GM10266 (cell line): ENCODE measurements around the gene TRIM29.
"Not testable (repeated sequence)": the region's sequence is repeated elsewhere in the genome, so short reads cannot be mapped to it uniquely, and the experiment has no call there.

Experiments used
- DNase-seq: peaks from one replicate; pipeline ENCODE4 v3.0.0; 2012; ENCODE audit errors: extremely low spot score
- TF ChIP-seq, protein P1 (sequence below): IDR thresholded peaks from 2 replicates; pipeline ENCODE4 v1.5.1; 2012; ENCODE audit warnings: mild to moderate bottlenecking, low read depth; ENCODE audit not compliant: control insufficient read depth, insufficient read depth; ENCODE audit errors: missing control alignments

Gene TRIM29

GRCh38 chr11:120149246-120149645, 11.3 kb upstream of the TRIM29 start:
- TF ChIP-seq, protein P1, sequence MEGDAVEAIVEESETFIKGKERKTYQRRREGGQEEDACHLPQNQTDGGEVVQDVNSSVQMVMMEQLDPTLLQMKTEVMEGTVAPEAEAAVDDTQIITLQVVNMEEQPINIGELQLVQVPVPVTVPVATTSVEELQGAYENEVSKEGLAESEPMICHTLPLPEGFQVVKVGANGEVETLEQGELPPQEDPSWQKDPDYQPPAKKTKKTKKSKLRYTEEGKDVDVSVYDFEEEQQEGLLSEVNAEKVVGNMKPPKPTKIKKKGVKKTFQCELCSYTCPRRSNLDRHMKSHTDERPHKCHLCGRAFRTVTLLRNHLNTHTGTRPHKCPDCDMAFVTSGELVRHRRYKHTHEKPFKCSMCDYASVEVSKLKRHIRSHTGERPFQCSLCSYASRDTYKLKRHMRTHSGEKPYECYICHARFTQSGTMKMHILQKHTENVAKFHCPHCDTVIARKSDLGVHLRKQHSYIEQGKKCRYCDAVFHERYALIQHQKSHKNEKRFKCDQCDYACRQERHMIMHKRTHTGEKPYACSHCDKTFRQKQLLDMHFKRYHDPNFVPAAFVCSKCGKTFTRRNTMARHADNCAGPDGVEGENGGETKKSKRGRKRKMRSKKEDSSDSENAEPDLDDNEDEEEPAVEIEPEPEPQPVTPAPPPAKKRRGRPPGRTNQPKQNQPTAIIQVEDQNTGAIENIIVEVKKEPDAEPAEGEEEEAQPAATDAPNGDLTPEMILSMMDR = no peak
- no peak for DNase-seq

- TF ChIP-seq, protein P1 = no peak
- DNase-seq = peak; percentile 1
These were observed 10.0 kb upstream of the TRIM29 start for GRCh38 chr11:120147950-120148270.

DNA sequence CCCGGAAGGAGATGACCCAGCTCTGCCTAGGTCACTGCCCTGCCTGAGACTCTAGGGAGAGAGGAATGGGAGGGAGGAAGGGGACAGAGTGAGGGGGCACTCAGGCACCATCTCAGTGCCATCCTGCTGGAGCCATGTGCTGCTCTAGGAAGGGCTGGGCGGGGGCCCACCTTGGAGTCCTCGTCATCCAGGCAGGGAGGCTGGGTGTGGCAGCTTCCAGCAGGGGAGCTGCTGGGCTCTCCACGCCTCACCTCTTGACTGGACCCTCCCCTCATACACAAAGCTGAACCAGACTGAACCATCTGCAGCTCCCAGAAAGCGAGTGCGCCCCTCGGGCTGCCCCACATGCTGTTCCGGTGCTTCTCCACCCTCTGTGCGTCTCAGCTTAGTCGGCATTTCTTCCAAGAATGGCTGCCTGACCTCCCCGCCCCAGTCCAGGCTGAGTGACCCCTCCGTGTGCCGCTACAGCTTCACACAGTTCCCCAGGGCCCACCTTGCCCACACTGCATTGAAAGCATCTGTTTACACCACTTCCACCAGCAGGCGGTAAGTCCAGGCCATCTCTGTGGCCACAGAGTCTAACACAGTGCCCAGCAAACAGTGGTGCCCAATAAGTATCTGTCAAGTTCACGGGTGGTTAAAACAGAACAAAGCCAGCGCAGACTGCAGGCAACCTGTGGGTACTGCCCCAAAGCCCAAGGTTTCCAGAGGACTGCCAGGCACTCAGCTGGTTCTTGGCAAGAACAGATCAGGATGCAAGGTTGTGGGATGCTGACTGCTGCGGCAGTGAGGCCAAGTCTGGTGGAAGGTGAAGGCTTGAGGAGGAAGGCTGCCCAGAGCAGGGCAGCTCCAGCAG, 9.4 kb upstream of the TRIM29 start:
- TF ChIP-seq, protein P1 = no peak
- peak; percentile 1 for DNase-seq

GRCh38 chr11:120146413-120147093, 8.6 kb upstream of the TRIM29 start:
- peak; percentile 2 for DNase-seq
- TF ChIP-seq, protein P1 = no peak

DNA sequence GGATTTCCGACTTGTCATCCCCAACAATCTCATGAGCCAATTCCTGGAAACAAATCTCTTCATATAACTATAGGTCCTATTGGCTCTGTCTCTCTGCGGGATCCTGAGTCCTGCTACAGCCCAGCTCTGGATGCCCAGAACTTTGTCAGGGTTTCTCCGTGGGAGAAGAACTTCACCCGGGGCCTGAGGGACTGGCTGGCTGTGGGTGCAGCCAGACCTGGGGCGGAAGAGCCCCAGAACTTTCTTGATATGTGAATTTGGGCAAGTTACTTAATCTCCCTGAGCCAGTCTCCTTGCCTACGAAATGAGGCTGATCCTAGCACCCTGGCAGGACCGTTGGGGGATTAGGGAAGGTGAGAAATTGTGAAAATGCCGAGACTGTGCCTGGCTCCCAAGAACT, 6.6 kb upstream of the TRIM29 start:
- TF ChIP-seq, protein P1 = no peak
- DNase-seq = no peak

GRCh38 chr11:120143472-120143871, 5.6 kb upstream of the TRIM29 start:
- not testable (repeated sequence) for DNase-seq

DNA sequence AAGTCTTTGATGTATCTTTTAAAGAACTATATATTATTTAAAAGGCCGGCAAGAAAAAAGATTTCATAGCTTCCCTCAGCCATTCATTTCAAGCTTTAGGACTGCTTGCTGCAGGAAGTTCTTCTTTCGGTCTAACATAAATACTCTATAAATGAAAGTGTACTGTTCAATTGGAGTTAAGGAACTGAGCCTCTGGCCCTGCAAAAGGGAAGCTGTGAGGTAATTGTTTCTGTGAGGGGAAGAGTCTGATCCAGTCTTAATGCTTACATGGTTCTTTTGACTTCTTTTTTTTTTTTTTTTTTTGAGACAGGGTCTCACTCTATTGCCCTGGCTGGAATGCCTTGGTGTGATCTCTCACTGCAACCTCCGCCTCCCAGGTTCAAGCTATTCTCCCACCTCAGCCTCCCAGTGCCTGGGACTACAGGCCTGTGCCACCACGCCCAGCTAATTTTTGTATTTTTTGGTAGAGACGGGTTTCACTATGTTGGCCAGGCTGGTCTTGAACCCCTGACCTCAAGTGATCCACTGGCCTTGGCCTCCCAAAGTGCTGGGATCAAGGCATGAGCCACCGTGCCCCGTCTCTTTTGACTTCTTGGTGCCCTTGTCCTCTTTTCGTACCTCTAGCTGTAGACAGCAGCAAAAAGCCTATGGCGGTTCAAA, 4.7 kb upstream of the TRIM29 start:
- DNase-seq = no peak
- TF ChIP-seq, protein P1 = no peak
